Nephron (organoid): ENCODE results near the gene CLASP2.

ENCODE experiments used
- H3K27ac Mint-ChIP-seq, 3 experiments: 2 replicates each; pipeline ENCODE4 v1.8.0; 2020; ENCODE audit warnings: mixed read lengths in 3 of 3, mild to moderate bottlenecking in 2 of 3, moderate library complexity in 1 of 3
- H3K27me3 Mint-ChIP-seq: 2 replicates; pipeline ENCODE4 v1.8.0; 2021; ENCODE audit warnings: low read depth, mild to moderate bottlenecking, moderate library complexity, mixed read lengths
- H3K36me3 Mint-ChIP-seq: 2 replicates; pipeline ENCODE4 v1.8.0; 2020; ENCODE audit warnings: low read depth, mixed read lengths
- H3K4me1 Mint-ChIP-seq: 2 replicates; pipeline ENCODE4 v1.8.0; 2020; ENCODE audit warnings: mixed read lengths
- H3K4me3 Mint-ChIP-seq, 3 experiments: 2 replicates each; pipeline ENCODE4 v1.8.0; 2020; ENCODE audit warnings: mild to moderate bottlenecking in 3 of 3, mixed read lengths in 3 of 3, moderate library complexity in 2 of 3
- H3K9me3 Mint-ChIP-seq: 2 replicates; pipeline ENCODE4 v1.8.0; 2020; ENCODE audit warnings: mixed read lengths
- TF ChIP-seq, protein P1 (sequence below), 3 experiments: fragments of 200-600 bp; sonication (generic); IDR thresholded peaks; one replicate each; pipeline ENCODE4 v1.5.0; 2021; ENCODE audit warnings: antibody characterized with exemption in 3 of 3; ENCODE audit not compliant: unreplicated experiment in 3 of 3

The CLASP2 gene

DNA sequence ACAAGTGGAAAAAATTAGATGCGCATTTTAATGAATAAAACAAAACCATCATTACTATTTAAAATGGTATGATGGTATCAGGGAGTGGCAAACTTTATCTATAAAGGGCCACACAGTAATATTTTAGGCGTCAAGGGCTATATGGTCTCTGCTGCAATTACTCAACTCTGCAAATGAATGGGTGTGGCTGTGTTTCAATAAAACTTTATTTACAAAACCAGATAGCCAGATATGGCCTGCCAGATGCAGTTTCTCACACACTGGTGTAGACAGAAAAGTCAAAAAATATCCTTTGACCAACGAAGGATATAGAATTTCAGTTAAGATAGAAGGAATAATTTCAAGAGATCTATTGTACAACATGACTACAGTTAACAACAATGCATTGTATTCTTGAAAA is 83.8 kb downstream of the CLASP2 start:
- no peaks in the 10 kb centered on the region for H3K9me3 Mint-ChIP-seq
- H3K27ac Mint-ChIP-seq: no peak overlapping the region
- TF ChIP-seq, protein P1, sequence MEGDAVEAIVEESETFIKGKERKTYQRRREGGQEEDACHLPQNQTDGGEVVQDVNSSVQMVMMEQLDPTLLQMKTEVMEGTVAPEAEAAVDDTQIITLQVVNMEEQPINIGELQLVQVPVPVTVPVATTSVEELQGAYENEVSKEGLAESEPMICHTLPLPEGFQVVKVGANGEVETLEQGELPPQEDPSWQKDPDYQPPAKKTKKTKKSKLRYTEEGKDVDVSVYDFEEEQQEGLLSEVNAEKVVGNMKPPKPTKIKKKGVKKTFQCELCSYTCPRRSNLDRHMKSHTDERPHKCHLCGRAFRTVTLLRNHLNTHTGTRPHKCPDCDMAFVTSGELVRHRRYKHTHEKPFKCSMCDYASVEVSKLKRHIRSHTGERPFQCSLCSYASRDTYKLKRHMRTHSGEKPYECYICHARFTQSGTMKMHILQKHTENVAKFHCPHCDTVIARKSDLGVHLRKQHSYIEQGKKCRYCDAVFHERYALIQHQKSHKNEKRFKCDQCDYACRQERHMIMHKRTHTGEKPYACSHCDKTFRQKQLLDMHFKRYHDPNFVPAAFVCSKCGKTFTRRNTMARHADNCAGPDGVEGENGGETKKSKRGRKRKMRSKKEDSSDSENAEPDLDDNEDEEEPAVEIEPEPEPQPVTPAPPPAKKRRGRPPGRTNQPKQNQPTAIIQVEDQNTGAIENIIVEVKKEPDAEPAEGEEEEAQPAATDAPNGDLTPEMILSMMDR (IDR thresholded peaks at IDR 0.05; ENCODE audit: unreplicated experiment in 3 of 3): no peak
- H3K4me3 Mint-ChIP-seq: no peak overlapping the region
- no peaks in the 10 kb centered on the region for H3K4me1 Mint-ChIP-seq
- no peaks in the 10 kb centered on the region for H3K27me3 Mint-ChIP-seq
- H3K36me3 Mint-ChIP-seq: peaks cover 6% of the 10 kb centered on the region

DNA sequence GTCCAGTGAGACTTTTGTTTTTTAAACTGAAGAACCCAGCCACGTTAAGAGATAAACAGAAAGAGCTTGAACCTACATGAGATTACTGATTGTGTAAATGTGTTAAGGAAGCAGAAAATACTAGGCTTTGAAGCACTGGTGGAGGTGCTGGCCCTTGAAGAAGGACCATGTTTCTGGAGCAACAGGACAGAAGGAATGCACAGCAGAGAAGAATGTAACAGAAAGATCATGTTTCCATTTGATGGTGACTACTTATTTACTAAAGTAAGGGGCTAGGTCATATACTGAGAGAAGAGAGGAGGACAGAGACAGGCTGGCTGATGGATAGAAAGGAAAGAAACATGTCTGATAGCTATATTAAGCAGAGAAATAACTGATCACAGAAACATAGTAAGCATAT is 88.8 kb downstream of the CLASP2 start:
- TF ChIP-seq, protein P1 (IDR thresholded peaks at IDR 0.05; ENCODE audit: unreplicated experiment in 3 of 3): no peak
- Mint-ChIP-seq H3K9me3 (no peaks in the 10 kb centered on the region), H3K27me3 (no peaks in the 10 kb centered on the region), H3K4me3 (no peak overlapping the region), H3K36me3 (peaks cover 2% of the 10 kb centered on the region), H3K27ac (no peak overlapping the region), H3K4me1 (no peaks in the 10 kb centered on the region)

DNA sequence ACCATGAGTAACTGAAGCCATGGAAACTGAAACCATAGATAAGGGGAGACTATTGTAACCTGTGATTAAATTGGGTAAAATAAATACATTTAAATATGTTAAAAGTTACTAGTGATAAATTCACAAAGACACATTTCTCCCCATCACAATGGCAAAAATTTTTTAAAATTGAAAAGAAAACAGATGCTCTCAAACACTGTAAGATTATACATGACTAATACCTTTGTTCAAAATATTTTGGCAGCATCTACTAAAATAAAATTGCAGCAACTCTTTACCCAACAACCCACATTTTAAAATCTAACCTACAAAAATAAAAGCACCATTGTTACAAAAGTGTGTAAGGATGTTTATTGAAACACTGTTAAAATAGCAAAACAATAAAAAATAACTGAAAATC is 93.3 kb downstream of the CLASP2 start:
- no peaks in the 10 kb centered on the region for H3K9me3 Mint-ChIP-seq
- H3K36me3 Mint-ChIP-seq: peaks cover 25% of the 10 kb centered on the region
- no peak overlapping the region for H3K27ac Mint-ChIP-seq
- no peaks in the 10 kb centered on the region for H3K27me3 Mint-ChIP-seq
- no peaks in the 10 kb centered on the region for H3K4me1 Mint-ChIP-seq
- TF ChIP-seq, protein P1 (IDR thresholded peaks at IDR 0.05; ENCODE audit: unreplicated experiment in 3 of 3): no peak
- no peak overlapping the region for H3K4me3 Mint-ChIP-seq

DNA sequence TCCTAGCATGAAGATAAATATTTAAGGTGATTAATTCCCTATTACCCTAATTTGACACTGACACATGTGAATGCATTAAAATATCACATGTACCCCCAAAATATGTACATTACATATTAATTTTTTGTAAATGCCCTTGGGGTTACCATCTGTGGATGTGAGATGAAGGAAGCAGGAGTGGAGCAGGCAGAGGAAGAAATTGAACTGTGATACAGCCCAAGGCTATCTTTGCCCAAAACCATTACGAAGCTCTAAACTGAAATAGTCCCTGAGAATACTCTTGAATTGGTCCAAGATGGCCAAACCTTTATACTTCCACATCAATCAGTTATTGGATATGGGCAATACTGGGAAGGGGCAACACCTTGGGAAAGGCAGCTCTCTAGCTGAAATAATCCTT is 105.0 kb downstream of the CLASP2 start:
- no peak overlapping the region for H3K27ac Mint-ChIP-seq

DNA sequence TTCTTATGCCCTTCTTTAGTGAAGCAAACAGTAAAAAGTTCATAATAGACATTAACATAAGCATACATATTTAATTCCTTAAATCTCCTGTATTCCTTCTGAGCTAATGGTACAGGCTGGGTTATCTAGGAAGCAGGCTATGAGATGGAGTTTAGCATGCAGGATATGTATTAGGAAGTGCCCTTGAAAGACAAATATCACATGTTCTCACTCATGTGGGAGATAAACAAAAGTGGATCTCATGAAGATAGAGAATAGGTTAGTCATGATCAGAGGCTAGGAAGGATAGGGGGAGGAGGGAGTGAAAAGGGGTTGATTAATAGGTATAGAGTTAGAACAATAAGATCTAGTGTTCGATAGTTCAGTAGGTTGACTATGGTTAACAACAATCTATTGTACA is 105.4 kb downstream of the CLASP2 start:
- TF ChIP-seq, protein P1 (IDR thresholded peaks at IDR 0.05; ENCODE audit: unreplicated experiment in 3 of 3): no peak
- Mint-ChIP-seq H3K4me3 (no peak overlapping the region), H3K27ac (no peak overlapping the region)

More for the DNA sequence above, 105.0 kb downstream of the CLASP2 start:
- no peak overlapping the region for H3K4me3 Mint-ChIP-seq
- TF ChIP-seq, protein P1 (IDR thresholded peaks at IDR 0.05; ENCODE audit: unreplicated experiment in 3 of 3): no peak
- H3K27me3 Mint-ChIP-seq: no peaks in the 10 kb centered on the region
- peaks cover 36% of the 10 kb centered on the region for H3K36me3 Mint-ChIP-seq
- H3K9me3 Mint-ChIP-seq: no peaks in the 10 kb centered on the region
- no peaks in the 10 kb centered on the region for H3K4me1 Mint-ChIP-seq

DNA sequence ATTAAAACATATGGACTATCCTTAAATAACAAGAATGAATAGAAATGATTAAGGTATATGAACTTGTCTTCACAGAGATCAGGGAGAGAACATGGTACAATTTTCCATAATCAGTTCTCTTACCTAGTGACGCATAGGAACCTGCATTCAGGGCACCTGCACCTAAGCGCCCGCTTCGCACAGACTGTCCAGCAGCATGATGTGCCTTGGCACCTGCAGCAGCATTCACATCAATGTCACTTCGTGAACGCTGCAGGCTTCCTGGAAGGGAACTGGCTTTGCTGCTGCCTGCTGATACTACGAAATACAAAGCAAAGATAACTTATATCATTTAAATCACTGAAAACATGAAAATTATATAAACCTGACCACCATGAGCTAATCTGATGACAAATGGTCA is 115.2 kb downstream of the CLASP2 start:
- TF ChIP-seq, protein P1 (IDR thresholded peaks at IDR 0.05; ENCODE audit: unreplicated experiment in 3 of 3): no peak
- no peak overlapping the region for H3K27ac Mint-ChIP-seq
- H3K27me3 Mint-ChIP-seq: no peaks in the 10 kb centered on the region
- no peaks in the 10 kb centered on the region for H3K9me3 Mint-ChIP-seq
- no peaks in the 10 kb centered on the region for H3K4me1 Mint-ChIP-seq
- H3K4me3 Mint-ChIP-seq: no peak overlapping the region
- peaks cover 75% of the 10 kb centered on the region for H3K36me3 Mint-ChIP-seq

More for the DNA sequence above, 105.4 kb downstream of the CLASP2 start:
- H3K36me3 Mint-ChIP-seq: peaks cover 35% of the 10 kb centered on the region
- no peaks in the 10 kb centered on the region for H3K27me3 Mint-ChIP-seq
- H3K9me3 Mint-ChIP-seq: no peaks in the 10 kb centered on the region
- no peaks in the 10 kb centered on the region for H3K4me1 Mint-ChIP-seq
